Transverse colon (tissue), 4 donors: ENCODE data around the gene ZNF576. TPM values are rescaled to one million over a fixed set of nuclear protein-coding genes. Genes with fewer than 3 reads are reported as not detected.

Experiments
- DNase-seq: peaks from one replicate; pipeline ENCODE4 v3.0.0-alpha.2; 2019
- H3K27ac ChIP-seq, 4 donors: fragments of 200-600 bp; sonication (generic); 2 replicates each; pipeline ENCODE4 v1.5.1; 2016 to 2018; ENCODE audit warnings: inconsistent platforms in 4 of 4
- H3K27me3 ChIP-seq: fragments of 200-600 bp; sonication (generic); 2 replicates; pipeline ENCODE4 v1.5.1; 2017; ENCODE audit warnings: inconsistent platforms
- H3K36me3 ChIP-seq, 4 donors: fragments of 200-600 bp; sonication (generic); 2 replicates each; pipeline ENCODE4 v1.5.1; 2017 to 2019; ENCODE audit warnings: inconsistent platforms in 4 of 4
- H3K4me1 ChIP-seq, 4 donors: fragments of 200-600 bp; sonication (generic); 2 replicates each; pipeline ENCODE4 v1.5.1; 2017 to 2020; ENCODE audit warnings: inconsistent platforms in 4 of 4
- H3K4me3 ChIP-seq, 4 donors: fragments of 200-600 bp; sonication (generic); 1 replicate in 1 of 4; 2 replicates in 3 of 4; pipeline versions ENCODE4 v1.5.1 to v1.6.1; 2017 to 2019; ENCODE audit warnings: inconsistent platforms in 4 of 4
- H3K9me3 ChIP-seq, 2 donors: fragments of 200-600 bp; sonication (generic); 2 replicates each; pipeline ENCODE4 v1.5.1; 2017 to 2019; ENCODE audit warnings: inconsistent platforms in 2 of 2
- EP300 ChIP-seq: sonication (generic); formaldehyde crosslinking; IDR thresholded peaks from one replicate; pipeline ENCODE4 v1.6.1; 2017; ENCODE audit warnings: antibody characterized with exemption, low read depth
- POLR2A ChIP-seq: fragments of 450-650 bp; IDR thresholded peaks from one replicate; pipeline ENCODE4 v1.6.1; 2016; ENCODE audit warnings: antibody characterized with exemption, mild to moderate bottlenecking, moderate library complexity
- POLR2AphosphoS5 ChIP-seq, 3 donors: sonication (generic); formaldehyde crosslinking; IDR thresholded peaks; one replicate each; pipeline ENCODE4 v1.6.1; 2016; ENCODE audit warnings: antibody characterized with exemption in 3 of 3
- WGBS, 2 donors: methylation state at CpG; one replicate each; pipeline ENCODE4 v1.1.5; 2018; ENCODE audit warnings: low coverage in 1 of 2; 5-methylcytosine and 5-hydroxymethylcytosine counted together
- in situ Hi-C, 4 donors: fragments of 200-750 bp; cut with MboI; loops; one replicate each; pipeline versions ENCODE4 v1.15.0 to v1.15.1; 2017; ENCODE audit warnings: low sequenced_read_pairs in 3 of 4, low pct_ligation_motif_present in 1 of 4, low pct_unique_long_range_greater_than_20kb in 1 of 4
- intact Hi-C: fragments of 100-400 bp; cut with DNase I; formaldehyde crosslinking; loops from one replicate; pipeline ENCODE4 v1.15.1; 2023; ENCODE audit warnings: low total_unique reads
- total RNA-seq, 4 donors: library from RNA; depleted of rRNA; stranded (reverse); fragments of >200 nt; gene quantifications; one replicate each; pipeline ENCODE4 v1.1.0, GENCODE V29; 2016
- TF ChIP-seq, protein P1 (sequence below), 5 experiments: fragments of 200-600 bp in 3 of 5; fragments of 450-650 bp in 2 of 5; sonication (generic) in 3 of 5; IDR thresholded peaks; 1 replicate in 2 of 5; 2 replicates in 3 of 5; pipeline ENCODE4 v1.5.1; 2016 to 2017; ENCODE audit warnings: antibody characterized with exemption in 5 of 5, inconsistent platforms in 3 of 5, mild to moderate bottlenecking in 2 of 5, moderate library complexity in 1 of 5

ZNF576 gene
- total RNA-seq, 4 donors from 2014 or later = 3.7 to 11.9 (median 9.8) TPM

DNA sequence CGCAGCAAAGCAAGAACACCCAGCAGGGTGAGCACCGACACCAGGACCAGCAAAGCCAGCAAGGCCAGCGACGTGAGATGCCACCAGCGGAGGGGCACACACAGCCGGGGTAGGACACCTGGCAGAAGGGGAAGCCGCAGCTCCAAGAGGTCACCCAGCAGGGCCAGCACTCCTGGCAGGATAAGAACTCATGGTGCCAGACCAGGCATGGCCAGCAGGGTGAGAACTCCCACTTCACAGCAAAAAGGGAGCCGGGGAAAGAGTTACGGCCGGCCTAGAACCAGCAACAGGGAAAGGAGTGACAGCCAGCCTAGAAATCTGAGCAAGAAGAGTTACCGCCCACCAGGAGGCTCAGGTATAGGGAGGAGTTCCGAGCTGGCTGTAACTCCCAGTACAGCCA, 16.0 kb downstream of the ZNF576 start:
- no peaks in the 10 kb centered on the region for H3K27me3 ChIP-seq
- intact Hi-C loops (no loop called here), in situ Hi-C loops (no loop called here)
- TF ChIP-seq EP300 (no peak), POLR2AphosphoS5 (IDR thresholded peaks at IDR 0.05) (no peak)
- TF ChIP-seq, protein P1, sequence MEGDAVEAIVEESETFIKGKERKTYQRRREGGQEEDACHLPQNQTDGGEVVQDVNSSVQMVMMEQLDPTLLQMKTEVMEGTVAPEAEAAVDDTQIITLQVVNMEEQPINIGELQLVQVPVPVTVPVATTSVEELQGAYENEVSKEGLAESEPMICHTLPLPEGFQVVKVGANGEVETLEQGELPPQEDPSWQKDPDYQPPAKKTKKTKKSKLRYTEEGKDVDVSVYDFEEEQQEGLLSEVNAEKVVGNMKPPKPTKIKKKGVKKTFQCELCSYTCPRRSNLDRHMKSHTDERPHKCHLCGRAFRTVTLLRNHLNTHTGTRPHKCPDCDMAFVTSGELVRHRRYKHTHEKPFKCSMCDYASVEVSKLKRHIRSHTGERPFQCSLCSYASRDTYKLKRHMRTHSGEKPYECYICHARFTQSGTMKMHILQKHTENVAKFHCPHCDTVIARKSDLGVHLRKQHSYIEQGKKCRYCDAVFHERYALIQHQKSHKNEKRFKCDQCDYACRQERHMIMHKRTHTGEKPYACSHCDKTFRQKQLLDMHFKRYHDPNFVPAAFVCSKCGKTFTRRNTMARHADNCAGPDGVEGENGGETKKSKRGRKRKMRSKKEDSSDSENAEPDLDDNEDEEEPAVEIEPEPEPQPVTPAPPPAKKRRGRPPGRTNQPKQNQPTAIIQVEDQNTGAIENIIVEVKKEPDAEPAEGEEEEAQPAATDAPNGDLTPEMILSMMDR (IDR thresholded peaks at IDR 0.05) = no peak
- H3K9me3 ChIP-seq = no peaks in the 10 kb centered on the region
- H3K36me3 ChIP-seq = no peaks in the 10 kb centered on the region
- H3K4me3 ChIP-seq = no peak overlapping the region
- WGBS, 2 donors = 97% methylated on average over 12 of the region's 12 CpGs; no CpG with 5 or more reads in 1 of the 2 donors
- DNase-seq = no peak
- no peaks in the 10 kb centered on the region for H3K4me1 ChIP-seq
- no peak overlapping the region for H3K27ac ChIP-seq

DNA sequence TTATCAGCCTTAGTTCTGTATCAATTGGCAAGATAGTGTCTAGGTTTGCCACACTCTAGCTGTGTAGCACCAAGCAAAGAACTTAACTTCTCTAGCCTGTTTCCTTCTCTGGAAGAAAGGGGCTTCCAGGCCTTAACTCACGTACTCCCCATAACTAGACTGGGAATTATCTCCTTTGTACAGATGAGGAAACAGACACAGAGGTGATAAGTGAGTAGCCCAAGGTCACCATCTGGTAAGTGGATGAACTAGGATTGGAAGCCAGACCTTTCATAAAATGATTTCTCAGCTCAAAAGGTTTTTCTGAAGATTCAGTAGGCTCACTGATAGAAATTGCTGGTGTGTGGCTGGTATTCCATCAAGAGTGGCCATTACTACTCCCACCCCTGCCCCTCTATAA, 19.9 kb downstream of the ZNF576 start:
- in situ Hi-C loops (no loop called here), intact Hi-C loops (no loop called here)
- no peaks in the 10 kb centered on the region for H3K9me3 ChIP-seq
- 96% methylated on average over 1 of the region's 1 CpG; no CpG with 5 or more reads in 1 of the 2 donors for WGBS, 2 donors
- H3K4me1 ChIP-seq = peaks cover 0 to 13% (median 11%) of the 10 kb centered on the region in 4 donors
- no peaks in the 10 kb centered on the region for H3K27me3 ChIP-seq
- TF ChIP-seq POLR2A (no peak), POLR2AphosphoS5 (IDR thresholded peaks at IDR 0.05) (no peak), EP300 (no peak)
- TF ChIP-seq, protein P1 (IDR thresholded peaks at IDR 0.05) = no peak
- no peak for DNase-seq
- no peak overlapping the region for H3K4me3 ChIP-seq
- H3K27ac ChIP-seq = no peak overlapping the region
- H3K36me3 ChIP-seq = no peaks in the 10 kb centered on the region

DNA sequence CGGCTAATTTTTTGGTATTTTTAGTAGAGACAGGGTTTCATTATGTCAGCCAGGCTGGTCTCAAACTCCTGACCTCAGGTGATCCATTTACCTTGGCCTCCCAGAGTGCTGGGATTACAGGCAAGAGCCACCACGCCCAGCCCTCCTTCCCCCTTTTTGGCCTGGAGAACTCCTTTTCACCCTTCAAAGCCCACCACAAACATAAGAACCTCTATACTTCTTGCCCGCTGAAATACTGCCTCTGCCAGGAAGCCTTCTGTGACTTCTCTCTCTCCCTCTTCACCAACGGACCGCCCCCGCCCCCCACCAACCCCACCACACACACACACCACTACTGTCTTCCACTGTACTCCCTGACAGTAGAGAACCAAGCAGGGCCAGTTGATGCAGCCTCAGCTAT, 20.6 kb downstream of the ZNF576 start:
- H3K36me3 ChIP-seq = no peaks in the 10 kb centered on the region
- WGBS, 2 donors = 93 to 94% methylated on average over 4 to 6 of the region's 6 CpGs
- no peaks in the 10 kb centered on the region for H3K27me3 ChIP-seq
- H3K4me1 ChIP-seq = peaks cover 0 to 13% (median 11%) of the 10 kb centered on the region in 4 donors
- intact Hi-C loops (no loop called here), in situ Hi-C loops (no loop called here)
- TF ChIP-seq EP300 (no peak), POLR2A (no peak), POLR2AphosphoS5 (IDR thresholded peaks at IDR 0.05) (no peak)
- TF ChIP-seq, protein P1 (IDR thresholded peaks at IDR 0.05) = no peak
- H3K27ac ChIP-seq = no peak overlapping the region
- no peak overlapping the region for H3K4me3 ChIP-seq
- H3K9me3 ChIP-seq = no peaks in the 10 kb centered on the region
- no peak for DNase-seq

DNA sequence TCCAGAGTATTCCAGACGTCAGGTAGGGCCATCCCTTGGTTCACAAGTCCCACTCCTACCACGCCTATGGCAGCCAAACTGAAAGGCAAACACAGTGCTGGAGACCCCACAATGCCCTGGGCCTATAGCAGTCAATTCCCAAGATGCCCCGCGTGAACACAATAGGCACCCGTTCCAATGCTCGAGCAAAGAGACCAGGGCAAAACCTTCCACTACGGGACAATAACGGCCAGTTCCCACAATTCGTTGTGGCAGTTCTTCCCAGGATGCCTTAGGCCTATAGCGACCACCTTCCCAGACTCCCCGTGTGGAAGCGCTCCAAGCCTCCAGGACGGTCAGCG, 22.5 kb downstream of the ZNF576 start:
- 1% methylated on average over 10 of the region's 14 CpGs; no CpG with 5 or more reads in 1 of the 2 donors for WGBS, 2 donors
- Histone ChIP-seq H3K4me1 (peaks cover 0 to 13% (median 11%) of the 10 kb centered on the region in 4 donors), H3K27ac (peak overlapping the region; percentile 88 to 98 (median 94)), H3K36me3 (no peaks in the 10 kb centered on the region), H3K27me3 (no peaks in the 10 kb centered on the region), H3K9me3 (no peaks in the 10 kb centered on the region), H3K4me3 (peak overlapping the region; percentile 65 to 91 (median 70))
- TF ChIP-seq POLR2A (no peak), POLR2AphosphoS5 (IDR thresholded peaks at IDR 0.05) (no peak), EP300 (no peak)
- TF ChIP-seq, protein P1 (IDR thresholded peaks at IDR 0.05) = no peak
- intact Hi-C loops = no loop called here
- DNase-seq = no peak
- in situ Hi-C loops = no loop called here
